PFSK-1 (cell line): Measurements from ENCODE around the gene CRYGC.

ENCODE experiments used
- FOXP2 ChIP-seq: optimal IDR thresholded peaks from 2 replicates; pipeline ENCODE3; 2011; ENCODE audit warnings: borderline replicate concordance, control low read depth, inconsistent platforms; ENCODE audit not compliant: insufficient read depth; ENCODE audit errors: extremely low read length, extremely low read depth
- POLR2AphosphoS5 ChIP-seq: IDR thresholded peaks from 2 replicates; pipeline ENCODE4 v1.6.1; 2012; ENCODE audit warnings: low read depth, mild to moderate bottlenecking, control low read depth, low read length, moderate library complexity
- SIN3A ChIP-seq: IDR thresholded peaks from 2 replicates; pipeline ENCODE4 v1.6.1; 2012; ENCODE audit warnings: mild to moderate bottlenecking, low read length, moderate library complexity, borderline replicate concordance; ENCODE audit not compliant: insufficient read depth
- TAF1 ChIP-seq: IDR thresholded peaks from 2 replicates; pipeline ENCODE4 v1.6.1; 2012; ENCODE audit warnings: low read length, control low read depth, borderline replicate concordance; ENCODE audit not compliant: insufficient read depth
- TF ChIP-seq, protein P1 (sequence below), 2 experiments: IDR thresholded peaks; 2 replicates each; pipeline versions ENCODE4 v1.6.1 to v1.8.0; 2011 to 2012; ENCODE audit warnings: low read depth in 2 of 2, low read length in 2 of 2, control low read depth in 1 of 2, inconsistent platforms in 1 of 2, mild to moderate bottlenecking in 1 of 2, moderate library complexity in 1 of 2; ENCODE audit not compliant: insufficient read depth in 1 of 2

The CRYGC gene

DNA sequence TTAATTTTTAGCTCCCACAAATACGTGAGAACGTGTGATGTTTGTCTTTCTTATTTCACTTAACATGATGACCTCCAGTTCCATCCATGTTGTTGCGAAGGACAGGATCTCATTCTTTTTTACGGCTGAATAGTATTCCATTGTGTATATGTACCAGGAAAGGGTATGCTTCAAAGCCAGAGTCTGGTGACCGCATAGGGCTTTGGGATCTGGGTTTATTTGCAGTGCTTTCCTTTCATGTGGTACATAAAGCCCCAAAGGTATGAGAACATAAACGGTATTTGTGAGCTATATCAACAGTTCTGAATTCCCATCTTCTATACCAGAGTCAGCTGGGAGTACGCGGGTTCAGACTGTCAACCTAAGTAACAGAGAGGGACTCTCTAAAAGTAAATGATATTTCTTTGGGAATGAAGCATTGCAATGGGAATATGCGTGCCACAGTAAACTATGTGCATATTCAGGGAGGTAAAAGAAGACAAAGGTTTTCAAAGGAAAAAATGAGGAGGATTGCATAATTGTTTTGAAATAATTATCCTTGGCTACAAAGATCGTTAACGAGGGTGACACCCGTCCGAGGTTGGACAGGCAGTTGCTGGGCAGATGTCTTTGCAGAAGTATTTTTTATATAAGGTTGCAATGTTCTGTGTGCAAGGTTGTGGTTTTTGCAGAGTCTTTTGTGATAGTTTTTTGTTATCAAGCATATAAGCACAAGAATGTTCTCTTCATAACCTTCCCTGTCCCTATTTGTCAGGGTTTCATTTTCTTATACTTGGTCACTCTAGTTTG is 29.8 kb downstream of the CRYGC start:
- TF ChIP-seq TAF1 (no peak), SIN3A (no peak), POLR2AphosphoS5 (no peak), FOXP2 (no peak)
- TF ChIP-seq, protein P1, sequence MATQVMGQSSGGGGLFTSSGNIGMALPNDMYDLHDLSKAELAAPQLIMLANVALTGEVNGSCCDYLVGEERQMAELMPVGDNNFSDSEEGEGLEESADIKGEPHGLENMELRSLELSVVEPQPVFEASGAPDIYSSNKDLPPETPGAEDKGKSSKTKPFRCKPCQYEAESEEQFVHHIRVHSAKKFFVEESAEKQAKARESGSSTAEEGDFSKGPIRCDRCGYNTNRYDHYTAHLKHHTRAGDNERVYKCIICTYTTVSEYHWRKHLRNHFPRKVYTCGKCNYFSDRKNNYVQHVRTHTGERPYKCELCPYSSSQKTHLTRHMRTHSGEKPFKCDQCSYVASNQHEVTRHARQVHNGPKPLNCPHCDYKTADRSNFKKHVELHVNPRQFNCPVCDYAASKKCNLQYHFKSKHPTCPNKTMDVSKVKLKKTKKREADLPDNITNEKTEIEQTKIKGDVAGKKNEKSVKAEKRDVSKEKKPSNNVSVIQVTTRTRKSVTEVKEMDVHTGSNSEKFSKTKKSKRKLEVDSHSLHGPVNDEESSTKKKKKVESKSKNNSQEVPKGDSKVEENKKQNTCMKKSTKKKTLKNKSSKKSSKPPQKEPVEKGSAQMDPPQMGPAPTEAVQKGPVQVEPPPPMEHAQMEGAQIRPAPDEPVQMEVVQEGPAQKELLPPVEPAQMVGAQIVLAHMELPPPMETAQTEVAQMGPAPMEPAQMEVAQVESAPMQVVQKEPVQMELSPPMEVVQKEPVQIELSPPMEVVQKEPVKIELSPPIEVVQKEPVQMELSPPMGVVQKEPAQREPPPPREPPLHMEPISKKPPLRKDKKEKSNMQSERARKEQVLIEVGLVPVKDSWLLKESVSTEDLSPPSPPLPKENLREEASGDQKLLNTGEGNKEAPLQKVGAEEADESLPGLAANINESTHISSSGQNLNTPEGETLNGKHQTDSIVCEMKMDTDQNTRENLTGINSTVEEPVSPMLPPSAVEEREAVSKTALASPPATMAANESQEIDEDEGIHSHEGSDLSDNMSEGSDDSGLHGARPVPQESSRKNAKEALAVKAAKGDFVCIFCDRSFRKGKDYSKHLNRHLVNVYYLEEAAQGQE (IDR thresholded peaks at IDR 0.05; ENCODE audit: insufficient read depth in 1 of 2, low read depth in 2 of 2, low read length in 2 of 2) = no peak

DNA sequence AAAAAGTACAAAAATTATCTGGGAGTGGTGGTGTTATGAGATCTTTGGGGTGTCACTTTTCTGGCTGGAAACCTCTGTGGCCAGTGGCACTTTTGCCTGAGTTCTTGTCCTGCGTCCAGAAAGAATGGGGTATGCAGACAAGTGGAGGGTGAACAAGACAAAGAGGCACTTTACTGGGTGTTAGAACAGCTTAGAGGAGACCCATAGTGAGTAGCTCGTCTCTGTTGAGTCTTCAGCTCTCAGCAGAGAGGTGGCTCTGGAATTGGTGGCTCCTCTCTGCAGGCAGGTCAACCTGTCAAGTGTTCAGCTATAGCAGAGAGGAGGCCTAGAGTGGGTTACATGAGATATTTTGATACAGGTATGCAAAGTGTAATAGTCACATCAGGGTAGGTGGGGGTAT is 31.4 kb downstream of the CRYGC start:
- no peak for TF ChIP-seq TAF1
- no peak for TF ChIP-seq SIN3A
- TF ChIP-seq, protein P1 (IDR thresholded peaks at IDR 0.05; ENCODE audit: insufficient read depth in 1 of 2, low read depth in 2 of 2, low read length in 2 of 2) = no peak
- TF ChIP-seq FOXP2 = no peak
- TF ChIP-seq POLR2AphosphoS5 = no peak

DNA sequence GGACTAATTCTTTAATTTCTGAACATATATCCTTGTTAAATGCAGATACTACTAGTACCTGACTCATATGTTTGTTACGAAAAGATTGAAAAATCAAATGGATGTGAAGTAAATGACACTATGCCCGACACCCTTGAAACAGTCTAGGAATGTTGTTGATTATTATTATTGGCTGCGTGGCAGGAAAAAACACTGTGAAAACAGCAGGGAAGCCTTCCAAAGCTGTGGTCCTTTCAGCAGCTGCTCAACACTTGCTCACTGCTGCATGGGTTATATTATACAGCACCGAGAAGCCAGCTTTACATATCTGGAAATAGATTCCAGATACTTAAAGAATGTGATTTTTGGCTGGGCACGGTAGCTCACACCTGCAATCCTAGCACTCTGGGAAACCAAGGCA is 31.8 kb downstream of the CRYGC start:
- no peak for TF ChIP-seq POLR2AphosphoS5

DNA sequence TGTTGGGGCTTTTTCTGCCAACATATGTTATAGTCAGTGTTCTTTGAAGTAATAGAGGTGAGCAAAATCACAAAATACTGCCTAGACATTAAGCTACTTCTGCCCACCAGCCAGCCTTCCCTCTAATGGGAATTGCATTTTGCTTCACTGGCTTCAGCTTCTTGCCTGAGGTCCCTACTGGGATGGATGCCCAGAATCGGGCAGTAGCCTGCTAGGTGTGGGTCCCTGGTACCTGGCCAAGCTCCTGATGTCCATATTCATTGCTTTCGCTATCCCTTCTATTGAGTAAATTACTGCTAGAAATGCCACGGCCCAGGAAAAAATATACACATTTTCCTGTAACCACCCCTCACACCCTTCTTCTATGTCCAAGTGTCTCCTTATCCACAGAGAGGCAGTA is 32.3 kb downstream of the CRYGC start:
- TF ChIP-seq, protein P1 (IDR thresholded peaks at IDR 0.05; ENCODE audit: insufficient read depth in 1 of 2, low read depth in 2 of 2, low read length in 2 of 2) = no peak
- TF ChIP-seq POLR2AphosphoS5 = no peak
- no peak for TF ChIP-seq FOXP2
- no peak for TF ChIP-seq TAF1
- no peak for TF ChIP-seq SIN3A

DNA sequence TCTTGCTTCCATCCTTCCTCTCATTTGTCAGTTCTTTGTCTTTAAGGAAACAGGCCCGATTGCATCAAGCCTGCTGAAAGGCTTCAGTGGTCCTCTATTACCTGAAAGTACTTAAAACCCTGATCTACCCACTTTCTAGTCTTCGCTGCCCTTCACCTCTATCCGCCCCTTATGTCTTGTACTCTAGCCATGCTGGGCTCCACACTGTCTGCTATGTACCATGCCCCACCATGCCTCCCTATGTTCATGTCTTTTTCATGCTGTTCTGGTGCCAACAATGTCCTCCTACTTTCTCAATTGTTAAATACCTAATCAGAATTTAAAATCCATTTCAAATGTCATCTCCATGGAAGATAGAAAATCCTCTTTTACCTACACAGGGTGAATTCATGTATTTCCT is 33.5 kb downstream of the CRYGC start:
- TF ChIP-seq SIN3A = no peak
- TF ChIP-seq TAF1 = no peak
- TF ChIP-seq, protein P1 (IDR thresholded peaks at IDR 0.05; ENCODE audit: insufficient read depth in 1 of 2, low read depth in 2 of 2, low read length in 2 of 2) = no peak
- no peak for TF ChIP-seq FOXP2
- no peak for TF ChIP-seq POLR2AphosphoS5
